ENCODE measurements around the gene OGFOD3.
A peak's percentile ranks its signal among the peaks of the same experiment; 100 is the strongest.

Gene OGFOD3

DNA sequence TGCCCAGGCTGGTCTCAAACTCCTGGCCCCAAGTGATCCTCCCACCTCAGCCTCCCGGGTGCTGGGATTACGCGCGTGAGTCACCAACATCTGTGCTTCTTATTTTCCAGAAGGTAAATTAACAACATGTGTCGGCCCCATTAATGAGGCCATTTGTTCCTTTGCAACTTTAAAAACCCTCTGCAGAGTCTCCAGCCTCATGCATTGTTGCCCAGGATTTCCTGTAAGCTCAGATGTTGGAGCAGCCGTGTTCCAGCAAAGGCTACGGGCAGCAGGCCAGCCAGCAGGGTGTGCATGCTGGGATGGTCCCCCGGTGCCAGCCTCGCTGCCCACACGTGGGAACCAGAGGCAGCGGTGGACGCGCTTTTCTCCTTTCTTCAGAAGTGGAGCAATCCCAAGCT is 19.3 kb downstream of the OGFOD3 start:
- H3K4me3 ChIP-seq (ENCODE audit: control insufficient read depth, low read depth, low read length), result no peak overlapping the region
- DNase-seq (ENCODE audit: low read depth), result peak; percentile 99
- TF ChIP-seq CTCF (conservative IDR thresholded peaks at IDR 0.05; ENCODE audit: control insufficient read depth, insufficient read depth, low read depth, low read length), result no peak

DNA sequence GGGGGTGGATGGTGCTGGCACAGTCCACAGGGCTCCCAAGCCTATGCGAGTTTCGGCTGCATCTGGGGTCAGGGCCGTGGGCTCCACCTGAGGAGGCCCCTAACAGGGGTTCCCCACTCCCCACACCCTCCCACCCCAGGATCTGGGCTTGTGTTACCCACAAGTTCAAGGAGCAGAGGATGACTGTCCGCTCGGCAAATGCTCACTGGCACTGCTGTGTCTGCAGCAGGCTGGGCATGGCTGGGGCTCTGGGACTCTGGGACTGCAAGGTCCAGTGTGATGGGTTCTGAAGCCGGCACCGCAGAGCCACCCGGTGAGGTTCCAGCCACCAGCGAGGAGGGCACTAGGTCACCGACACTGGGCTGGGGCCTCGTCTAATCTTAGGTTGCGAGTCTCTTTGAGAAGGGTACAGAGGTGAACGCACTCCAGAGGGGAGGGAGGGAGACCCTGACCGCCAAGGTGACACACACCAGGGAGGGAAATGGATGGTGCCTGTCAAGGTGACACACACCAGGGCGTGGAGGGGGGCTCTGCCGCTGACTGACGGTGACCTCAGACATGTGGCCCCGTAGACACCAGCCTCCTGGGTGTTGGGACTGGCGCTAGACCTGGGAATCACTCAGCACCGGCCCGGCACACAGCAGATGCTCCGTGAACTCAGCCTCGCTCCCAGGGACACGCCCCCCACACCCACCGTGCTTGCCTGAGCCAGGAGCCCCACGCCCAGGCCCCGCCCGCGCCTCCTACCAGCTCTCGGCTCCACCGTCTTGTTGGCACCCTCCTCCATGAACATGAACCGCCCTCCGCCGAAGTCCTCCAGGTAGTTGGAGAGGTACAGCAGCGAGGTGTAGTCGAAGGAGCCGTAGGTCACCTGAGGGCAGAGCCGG is 20.7 kb downstream of the OGFOD3 start:
- DNase-seq (ENCODE audit: low read depth), result no peak
- no peak for TF ChIP-seq CTCF (conservative IDR thresholded peaks at IDR 0.05; ENCODE audit: control insufficient read depth, insufficient read depth, low read depth, low read length)
- H3K4me3 ChIP-seq (ENCODE audit: control insufficient read depth, low read depth, low read length), result no peak overlapping the region

- peak; percentile 100 for DNase-seq (ENCODE audit: low read depth)
- H3K4me3 ChIP-seq (ENCODE audit: control insufficient read depth, low read depth, low read length), result peak overlapping the region; percentile 4
- TF ChIP-seq CTCF (conservative IDR thresholded peaks at IDR 0.05; ENCODE audit: control insufficient read depth, insufficient read depth, low read depth, low read length), result no peak
Measured at GRCh38 chr17:82396601-82397435, 21.6 kb downstream of the OGFOD3 start.

GRCh38 chr17:82394278-82394677 is 24.1 kb downstream of the OGFOD3 start:
- TF ChIP-seq CTCF (conservative IDR thresholded peaks at IDR 0.05; ENCODE audit: control insufficient read depth, insufficient read depth, low read depth, low read length), result no peak
- no peak overlapping the region for H3K4me3 ChIP-seq (ENCODE audit: control insufficient read depth, low read depth, low read length)
- DNase-seq (ENCODE audit: low read depth), result no peak

GRCh38 chr17:82392941-82393340 is 25.4 kb downstream of the OGFOD3 start:
- no peak for TF ChIP-seq CTCF (conservative IDR thresholded peaks at IDR 0.05; ENCODE audit: control insufficient read depth, insufficient read depth, low read depth, low read length)
- no peak overlapping the region for H3K4me3 ChIP-seq (ENCODE audit: control insufficient read depth, low read depth, low read length)
- no peak for DNase-seq (ENCODE audit: low read depth)

GRCh38 chr17:82392209-82392920 is 26.0 kb downstream of the OGFOD3 start:
- no peak overlapping the region for H3K4me3 ChIP-seq (ENCODE audit: control insufficient read depth, low read depth, low read length)
- TF ChIP-seq CTCF (conservative IDR thresholded peaks at IDR 0.05; ENCODE audit: control insufficient read depth, insufficient read depth, low read depth, low read length), result no peak
- DNase-seq (ENCODE audit: low read depth), result no peak
